Measurements from ENCODE around the gene PNPLA8.

GRCh38 chr7:108454674-108455550 lies 71.0 kb downstream of the PNPLA8 start:
- no peak for TF ChIP-seq EZH2 (IDR thresholded peaks at IDR 0.05)
- TF ChIP-seq CTCF (IDR thresholded peaks at IDR 0.05) = no peak

Data from neural progenitor cell (in vitro differentiated cells).